Colon (tissue), 2 donors: ENCODE results near the gene SPX.

ENCODE experiments used
- FAIRE-seq: peaks from 2 replicates; lab custom pipeline; 2012; peaks lifted over from hg19 to GRCh38; lab: Jason Lieb, UNC
- donor health status: control.
- donor health status: control.

SPX gene, protein sequence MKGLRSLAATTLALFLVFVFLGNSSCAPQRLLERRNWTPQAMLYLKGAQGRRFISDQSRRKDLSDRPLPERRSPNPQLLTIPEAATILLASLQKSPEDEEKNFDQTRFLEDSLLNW

DNA sequence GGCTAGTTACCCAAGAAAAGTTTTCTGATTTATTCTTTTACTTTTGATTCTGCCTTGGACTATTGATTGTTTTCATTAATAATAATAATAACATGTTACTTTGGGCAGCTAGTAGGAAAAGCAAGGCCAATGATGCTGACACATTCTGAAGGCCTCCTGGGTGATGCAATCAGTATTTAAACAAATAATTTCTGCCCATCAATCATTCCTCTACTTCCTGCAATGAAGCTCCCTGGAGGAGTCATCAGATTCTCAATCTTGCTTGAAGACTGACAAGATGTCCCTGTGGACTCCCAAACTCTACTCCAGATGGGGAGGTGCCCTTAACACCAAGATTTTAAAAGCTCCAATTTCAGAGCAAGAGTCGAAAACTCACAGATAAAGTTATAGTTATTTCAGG lies at the start of gene SPX:
Gene SPX, plus strand, starts transcription at position 244 of the 400 bp plus-strand sequence. CDS start 177 bp downstream, outside the sequence.
- FAIRE-seq: no peak

DNA sequence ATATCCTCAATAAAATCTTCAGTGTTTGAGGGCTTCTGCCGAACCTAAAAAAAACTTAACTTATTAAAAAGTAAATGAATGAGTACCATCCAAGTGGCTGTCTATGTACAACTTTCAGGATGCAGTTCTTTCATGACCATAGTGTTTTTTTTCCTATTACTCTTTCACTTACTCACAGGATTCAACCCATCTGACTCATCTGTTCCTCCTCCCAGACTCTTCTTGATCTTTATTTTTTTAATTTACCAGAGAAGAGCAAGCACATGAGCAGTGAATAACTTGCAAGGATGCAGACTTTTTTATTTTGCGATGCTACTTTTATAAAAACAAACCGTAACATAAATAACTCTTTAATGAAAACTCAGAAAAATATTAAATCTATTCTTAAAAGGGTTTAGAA lies 49.1 kb upstream of the SPX start:
- FAIRE-seq: no peak

DNA sequence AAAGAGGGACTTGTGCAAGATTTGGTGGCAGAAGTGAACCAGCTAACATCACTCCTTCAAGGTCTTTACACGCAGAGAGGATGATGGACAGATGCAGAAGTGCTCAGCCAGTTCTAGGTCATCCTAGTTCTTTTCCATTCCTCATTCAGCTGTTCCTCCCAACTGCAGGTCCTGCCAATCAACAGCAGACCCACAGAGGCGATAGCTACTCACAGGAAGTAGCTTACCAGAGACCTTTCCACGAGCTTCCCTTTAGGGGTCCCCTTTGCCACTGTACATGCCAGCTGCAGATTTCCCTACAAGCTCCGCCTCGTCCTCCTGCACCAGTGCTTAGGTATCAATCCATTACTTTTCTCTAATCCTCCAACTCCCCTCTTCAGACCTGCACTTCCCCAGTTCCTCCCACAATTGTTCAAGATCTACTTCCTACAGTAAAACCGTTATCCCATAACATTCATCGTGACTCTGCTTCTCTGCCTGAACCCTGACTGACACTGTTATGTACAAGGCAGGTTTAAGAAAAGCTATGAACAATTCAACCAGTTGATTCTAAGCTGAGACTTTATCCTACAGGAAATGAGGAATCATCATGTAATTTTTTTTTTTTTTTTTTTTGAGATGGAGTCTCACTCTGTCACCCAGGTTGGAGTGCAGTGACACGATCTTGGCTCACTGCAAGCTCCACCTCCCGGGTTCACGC lies 47.2 kb upstream of the SPX start:
- FAIRE-seq: no peak

DNA sequence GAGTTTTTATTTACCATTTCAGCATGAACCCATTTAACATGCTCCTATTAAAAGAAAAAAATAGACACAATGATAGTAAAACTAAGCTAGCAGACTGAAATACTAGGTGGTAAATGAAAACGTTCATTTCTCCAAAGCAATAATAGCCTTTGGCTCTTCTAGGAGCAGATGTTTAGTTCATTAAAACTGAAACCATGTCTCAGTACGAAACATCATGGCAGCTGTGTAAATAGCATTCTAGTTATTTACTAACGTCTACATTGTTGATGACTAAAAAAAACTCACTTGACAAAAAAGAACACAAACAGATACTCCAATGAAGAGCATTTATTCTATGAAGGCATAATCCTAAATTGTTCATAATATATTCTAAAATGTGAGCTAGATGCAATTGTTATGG lies 42.6 kb upstream of the SPX start:
- no peak for FAIRE-seq

DNA sequence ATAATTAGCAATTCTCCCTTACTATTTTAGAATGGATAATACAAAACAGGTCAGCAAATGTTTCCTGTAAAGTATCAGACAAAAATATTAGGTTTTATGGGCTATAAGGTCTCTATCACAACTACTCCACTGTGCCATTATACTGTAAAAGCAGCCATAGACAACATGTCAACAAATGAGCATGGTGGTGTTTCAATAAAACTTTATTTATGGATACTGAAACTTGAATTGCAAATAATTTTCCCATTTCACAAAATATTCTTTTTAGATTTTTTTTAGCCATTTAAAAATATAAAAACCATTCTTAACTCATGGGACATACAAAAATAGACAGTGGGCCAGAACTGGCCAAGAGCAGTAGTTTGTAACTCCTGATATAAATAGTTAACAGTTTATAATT lies 40.1 kb upstream of the SPX start:
- no peak for FAIRE-seq

DNA sequence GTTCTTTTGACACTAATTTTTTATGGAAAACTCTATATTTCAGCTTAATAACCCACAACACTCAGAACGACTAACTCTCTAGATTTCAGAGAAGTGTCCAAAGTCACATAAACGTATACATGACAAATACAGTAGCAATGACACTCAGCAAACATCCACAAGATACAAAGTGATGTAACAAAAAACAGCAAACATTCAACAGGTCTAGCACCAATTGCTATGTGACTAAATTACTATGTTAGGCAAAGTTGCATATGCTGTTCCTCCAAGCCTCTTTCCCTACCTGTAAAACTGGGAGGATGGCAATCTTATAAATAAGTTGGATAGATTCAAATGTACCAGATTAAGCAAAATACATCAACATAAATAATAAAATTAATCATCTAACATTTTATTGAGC lies 26.3 kb upstream of the SPX start:
- no peak for FAIRE-seq

DNA sequence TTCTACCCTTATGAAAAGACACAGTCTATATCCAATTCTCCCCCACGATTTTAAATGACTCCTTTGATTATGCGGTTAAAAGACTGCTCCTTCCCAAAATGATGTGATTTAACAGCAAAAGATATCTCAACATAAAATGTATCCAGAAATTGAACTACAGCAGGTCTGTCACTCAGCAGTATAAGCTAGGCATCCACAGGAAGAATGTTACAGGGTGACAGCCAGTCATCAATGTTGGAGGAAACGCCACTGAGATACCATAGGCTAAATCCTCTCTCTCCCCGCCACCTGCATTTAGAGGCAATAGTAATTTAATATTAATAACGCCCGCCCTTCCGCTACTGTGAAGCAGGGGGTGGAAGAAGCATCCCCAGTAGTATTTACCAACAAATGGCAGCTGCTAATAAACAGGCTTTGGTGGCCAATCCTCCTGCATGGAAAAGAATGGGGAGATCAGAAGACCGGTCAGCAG lies 25.3 kb upstream of the SPX start:
- no peak for FAIRE-seq

DNA sequence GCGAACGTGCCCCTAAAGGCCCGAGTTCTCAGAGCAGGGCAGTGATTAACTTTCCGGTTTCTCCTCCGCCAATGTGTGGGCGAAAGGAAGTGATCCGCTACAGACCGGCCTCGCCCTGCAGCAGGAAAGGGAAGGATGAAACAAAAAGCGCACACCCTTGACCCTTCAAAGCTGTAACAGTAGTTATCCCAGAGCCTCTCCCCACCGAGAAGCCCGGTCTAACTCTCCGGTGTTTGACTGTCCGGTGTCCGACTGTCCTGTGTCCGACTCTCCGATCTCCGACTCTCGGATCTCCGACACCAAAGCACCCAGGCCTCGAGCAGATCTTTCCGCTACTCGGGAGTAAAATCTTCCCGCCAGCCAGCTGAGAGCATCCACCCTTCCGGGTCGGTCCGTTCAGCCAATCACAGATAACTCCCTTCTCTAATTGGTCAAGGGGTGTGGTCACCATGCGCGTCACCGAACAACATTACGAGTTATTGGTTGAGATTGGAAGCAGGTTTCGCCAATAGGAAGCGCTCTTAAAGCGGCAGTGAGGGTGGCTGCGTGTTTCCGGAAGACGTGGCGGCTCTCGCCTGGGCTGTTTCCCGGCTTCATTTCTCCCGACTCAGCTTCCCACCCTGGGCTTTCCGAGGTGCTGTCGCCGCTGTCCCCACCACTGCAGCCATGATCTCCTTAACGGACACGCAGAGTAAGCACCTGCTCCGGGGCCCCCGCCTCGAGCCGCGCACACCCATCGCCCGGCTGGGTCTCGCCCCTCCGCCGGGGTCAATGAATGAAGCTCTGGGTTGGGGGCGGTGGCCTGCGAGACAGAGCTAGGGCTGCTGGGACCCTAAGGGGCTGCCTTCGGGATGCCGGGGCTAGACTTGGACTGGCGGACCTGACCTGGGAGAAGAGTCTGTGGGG lies 24.6 kb upstream of the SPX start, which contains the start of the genes GOLT1B and RECQL:
Gene GOLT1B, plus strand, starts transcription at position 532 of the 906 bp plus-strand sequence. Its CDS starts 135 bp downstream, at position 667.
Gene RECQL, minus strand, starts transcription at position 378 of the 906 bp plus-strand sequence. CDS start 2,065 bp downstream, outside the sequence.
- peak; percentile 88 for FAIRE-seq

DNA sequence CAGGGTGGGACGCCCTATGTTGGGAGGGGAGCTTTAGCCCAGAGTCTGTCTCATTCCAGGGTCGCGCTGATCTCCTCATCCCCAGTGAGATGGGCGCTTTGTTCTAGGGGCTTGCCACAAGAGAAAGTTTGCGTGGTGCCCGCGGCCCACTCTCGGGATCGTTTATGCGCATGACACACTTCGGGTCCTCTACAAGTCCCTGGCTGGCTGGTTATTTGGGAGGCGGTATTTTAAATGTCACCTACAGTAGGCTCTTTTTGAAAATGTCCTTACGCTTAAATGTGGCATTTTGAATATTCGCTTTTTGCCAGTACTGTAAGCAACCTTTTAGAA lies 24.0 kb upstream of the SPX start:
- FAIRE-seq: no peak

DNA sequence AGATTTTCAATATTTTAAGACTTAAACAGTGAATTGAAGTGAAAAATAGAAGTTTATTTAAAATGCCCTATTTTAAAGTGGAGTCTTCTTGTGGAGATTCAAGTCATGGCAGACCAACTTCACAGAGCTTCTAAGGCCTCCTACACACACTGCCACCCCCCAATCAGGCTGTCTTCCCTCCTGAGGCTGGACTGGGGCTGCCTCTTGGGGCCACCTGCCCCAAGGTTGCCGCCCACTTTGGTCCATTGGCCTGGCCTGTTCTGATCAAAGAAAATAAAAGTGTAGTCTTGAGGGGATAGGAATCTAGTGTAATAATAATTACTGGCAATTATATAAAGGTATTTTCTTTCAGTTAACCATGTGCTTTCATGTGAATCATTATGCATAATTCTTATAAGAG lies 23.2 kb upstream of the SPX start:
- no peak for FAIRE-seq

DNA sequence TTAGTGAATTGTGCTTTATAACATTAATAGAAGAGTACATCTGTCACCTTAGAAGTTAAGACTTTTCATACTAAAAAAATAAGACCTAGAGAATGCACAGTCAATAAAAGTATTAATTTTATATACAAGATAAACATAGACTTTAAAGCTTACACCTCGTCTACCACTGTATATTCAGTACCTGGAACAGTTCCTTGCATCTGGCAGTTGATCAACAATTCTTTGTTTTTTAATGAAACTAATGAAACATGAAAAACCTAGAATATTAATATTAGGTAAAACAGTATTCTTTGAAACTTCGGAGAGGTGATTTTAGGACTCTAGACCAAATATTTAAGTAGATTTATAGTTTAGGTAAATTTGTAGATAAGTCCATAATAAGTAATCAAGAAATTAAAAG lies 20.2 kb upstream of the SPX start:
- FAIRE-seq: no peak

DNA sequence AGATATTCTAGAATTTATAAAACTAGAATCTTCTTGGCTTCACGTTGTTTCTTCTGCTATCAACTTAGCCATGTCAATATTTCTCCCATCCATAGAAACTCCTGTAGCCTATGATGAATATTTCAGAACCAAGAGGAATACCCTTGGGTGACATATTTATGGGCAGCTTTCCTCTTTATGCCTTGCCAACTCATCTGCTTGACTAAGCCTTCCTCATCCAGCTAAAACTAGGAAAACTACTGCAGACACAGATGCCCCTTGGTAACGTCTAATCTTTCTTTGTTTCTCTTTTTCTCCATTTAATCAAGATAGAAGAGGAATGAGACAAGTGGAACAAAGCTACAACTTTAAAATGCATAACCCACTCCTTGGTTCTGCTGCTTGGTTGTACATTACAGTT lies 18.2 kb upstream of the SPX start:
- no peak for FAIRE-seq

DNA sequence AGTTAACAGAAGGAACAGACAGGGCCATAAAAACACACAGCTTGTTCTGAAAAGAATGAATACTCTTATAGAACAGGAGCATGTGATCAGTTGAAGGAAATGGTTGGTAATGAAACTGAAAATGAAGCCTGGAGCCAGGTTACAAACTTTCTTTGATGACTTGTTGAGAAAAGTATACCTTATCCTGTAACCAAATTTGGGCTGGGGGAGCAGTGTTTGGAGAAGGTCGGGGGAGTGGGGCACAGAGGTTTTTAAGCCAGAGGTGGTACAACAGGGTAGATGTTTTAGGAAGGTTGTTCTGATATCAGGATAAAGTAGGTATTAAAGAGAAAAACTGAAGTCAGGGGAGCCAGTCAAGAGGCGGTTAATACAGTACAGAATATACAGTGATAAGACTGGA lies 16.3 kb upstream of the SPX start:
- FAIRE-seq: no peak

DNA sequence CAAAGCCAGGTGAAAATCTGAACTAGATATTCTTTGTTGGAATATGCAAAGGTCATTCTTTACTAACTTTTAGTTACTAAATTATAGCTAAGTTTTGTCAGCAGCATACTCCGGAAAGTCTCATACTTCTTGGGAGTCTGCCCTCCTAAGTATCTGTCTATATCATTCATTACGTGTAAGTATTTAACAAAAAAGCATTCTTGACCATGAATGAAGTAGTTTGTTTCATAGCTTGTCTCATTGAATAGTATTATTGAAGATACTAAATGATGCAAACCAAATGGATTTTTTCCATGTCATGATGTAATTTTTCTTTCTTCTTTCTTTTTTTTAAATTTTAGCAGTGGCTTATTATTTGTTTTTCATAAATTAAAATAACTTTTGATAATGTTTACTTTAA lies 9.8 kb upstream of the SPX start:
- no peak for FAIRE-seq

DNA sequence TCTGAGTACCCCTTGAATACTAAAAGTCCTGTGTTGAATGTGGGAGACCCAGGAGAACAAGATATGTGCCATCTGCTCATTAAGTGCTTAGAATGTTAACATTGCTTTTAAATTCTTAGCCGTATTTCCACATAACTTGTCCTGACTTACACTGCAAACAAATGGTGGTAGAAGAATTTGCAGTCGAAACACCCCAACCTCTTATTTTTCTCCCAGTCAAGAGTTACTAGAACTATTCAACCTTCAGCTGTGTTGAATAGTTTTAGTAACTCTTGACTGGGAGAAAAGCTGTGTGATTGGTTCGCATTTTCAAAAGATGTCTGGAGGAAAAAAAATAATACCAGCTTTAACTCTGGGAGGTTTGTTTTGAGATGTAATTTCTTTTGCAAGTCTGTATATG lies 7.6 kb upstream of the SPX start:
- FAIRE-seq: no peak

DNA sequence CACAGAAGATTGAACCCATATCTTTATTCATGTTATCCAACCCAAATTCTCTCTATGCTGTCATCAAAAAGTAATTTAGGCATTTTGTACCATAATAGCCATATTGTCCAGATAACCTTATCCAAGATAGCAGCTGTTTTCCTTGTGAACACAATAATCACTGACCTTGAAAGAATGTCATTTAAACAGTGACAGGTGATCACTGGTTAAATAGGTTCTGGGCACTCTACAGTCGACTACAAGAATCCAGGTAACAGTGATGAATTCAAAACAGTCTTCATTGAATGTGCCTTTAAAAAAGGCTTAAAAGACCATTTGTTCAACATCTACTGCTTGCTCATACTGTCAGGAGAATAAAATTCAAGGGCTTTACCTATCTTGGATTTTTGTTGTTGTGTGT lies 4.6 kb upstream of the SPX start:
- FAIRE-seq: no peak

DNA sequence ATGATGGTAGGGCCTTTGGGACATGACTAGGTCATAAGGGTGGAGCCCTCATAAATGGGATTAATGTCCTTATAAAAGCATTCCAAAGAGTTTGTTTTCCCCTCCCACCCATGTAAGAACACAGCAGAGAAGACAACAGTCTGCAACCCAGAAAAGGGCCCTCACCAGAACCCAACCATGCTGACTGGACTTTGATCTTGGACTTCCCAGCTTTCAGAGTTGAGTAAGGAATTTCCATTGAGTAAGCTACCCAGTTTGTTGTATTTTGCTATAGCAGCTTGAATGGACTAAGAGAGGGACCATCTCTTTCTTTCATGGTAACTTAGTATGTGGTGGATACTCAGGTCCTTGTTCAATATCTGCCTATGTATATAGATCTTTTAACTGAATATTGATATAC lies 2.9 kb upstream of the SPX start:
- no peak for FAIRE-seq

DNA sequence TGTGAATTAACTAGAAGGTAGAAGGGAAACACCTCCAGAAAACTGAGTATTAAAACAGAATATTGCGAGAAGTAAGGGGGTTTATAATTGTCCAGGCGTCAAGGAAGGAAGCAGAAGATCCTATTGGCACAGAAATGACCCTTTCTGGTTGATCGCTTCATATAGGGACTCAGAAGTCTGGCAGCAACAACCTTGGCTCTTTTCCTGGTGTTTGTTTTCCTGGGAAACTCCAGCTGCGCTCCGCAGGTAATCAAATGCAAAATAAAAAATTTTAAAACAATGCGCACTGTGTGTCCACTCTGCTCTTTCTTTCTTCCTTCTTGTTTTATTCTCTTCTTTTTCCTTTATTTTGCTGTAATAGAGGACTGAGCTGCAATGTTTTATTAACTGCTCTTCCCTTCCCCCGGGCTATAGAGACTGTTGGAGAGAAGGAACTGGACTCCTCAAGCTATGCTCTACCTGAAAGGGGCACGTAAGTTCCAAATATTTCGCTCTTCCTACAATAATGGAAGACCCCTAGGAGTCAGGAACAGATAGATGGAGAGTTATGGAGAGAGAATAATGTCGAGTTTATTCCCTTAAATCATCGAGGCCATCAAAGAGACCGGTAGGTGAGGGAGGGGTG lies 737 bp downstream of the SPX start:
- FAIRE-seq: no peak

DNA sequence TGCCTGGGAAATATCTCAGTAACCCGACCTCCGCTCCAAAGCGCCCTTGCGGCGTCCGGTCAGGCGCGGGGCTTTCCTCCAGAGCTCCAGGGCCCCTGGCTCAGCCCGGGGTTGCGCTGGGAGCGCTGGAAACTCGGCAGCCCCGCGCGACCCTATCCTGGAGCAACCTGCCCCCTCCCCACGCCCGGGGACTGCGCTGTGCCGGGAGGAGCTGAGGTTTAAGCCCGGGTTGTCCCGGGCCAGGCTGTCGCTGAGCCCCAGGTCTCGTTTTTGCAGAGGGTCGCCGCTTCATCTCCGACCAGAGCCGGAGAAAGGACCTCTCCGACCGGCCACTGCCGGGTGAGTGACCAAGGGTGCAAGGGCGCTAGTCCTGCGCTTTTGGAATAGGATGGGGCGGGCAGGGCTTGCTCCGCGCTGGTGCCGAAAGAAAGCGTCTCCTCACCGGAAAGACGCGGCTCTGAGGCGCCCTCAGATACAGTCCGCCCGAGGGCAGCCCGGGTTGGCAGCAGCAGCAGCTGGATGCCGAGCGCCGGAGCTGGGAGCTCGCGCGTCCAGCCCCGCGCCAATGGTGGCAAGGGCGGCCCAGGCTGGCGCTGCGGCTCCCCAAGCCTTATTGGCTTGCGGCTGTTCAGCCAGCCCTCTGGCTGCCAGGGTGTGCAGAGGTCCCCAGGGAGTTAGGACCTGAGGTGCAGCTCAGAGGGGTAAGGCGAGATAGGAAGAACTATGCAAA lies 1.5 kb downstream of the SPX start:
- FAIRE-seq: no peak

DNA sequence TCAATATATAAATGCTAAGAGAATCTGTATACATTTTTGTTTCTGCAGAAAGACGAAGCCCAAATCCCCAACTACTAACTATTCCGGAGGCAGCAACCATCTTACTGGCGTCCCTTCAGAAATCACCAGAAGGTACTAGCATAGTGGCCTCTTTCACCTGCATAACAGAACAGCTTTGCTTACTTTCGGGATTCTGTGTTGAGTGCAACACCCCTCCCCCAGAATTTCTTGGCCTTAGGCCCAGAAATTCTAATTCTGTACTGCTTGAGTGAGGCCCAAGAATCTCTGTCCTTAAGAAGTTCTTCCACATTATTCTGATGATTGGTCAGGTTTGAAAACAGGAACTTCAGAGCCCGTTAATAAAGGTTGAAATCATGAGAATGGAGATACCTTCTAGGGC lies 2.9 kb downstream of the SPX start:
- no peak for FAIRE-seq

DNA sequence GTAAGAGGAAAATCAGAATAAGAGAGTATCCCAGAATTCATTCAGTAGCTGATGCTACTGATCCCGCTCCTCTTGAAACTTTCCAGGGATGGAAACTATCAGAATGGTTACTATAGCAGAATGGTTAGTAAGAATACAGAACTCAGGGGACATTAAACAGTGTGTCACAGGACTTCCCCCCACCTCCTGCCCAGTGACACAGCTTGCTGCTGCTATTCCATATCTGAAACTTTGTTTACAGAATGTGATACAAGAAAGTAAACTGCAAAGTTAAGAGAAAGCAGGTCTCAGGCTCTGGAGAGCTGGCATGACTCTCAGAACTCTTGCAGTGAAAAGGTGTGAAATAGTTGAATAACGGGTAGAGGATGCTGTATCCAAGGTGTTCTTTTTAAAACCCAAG lies 3.4 kb downstream of the SPX start:
- no peak for FAIRE-seq

DNA sequence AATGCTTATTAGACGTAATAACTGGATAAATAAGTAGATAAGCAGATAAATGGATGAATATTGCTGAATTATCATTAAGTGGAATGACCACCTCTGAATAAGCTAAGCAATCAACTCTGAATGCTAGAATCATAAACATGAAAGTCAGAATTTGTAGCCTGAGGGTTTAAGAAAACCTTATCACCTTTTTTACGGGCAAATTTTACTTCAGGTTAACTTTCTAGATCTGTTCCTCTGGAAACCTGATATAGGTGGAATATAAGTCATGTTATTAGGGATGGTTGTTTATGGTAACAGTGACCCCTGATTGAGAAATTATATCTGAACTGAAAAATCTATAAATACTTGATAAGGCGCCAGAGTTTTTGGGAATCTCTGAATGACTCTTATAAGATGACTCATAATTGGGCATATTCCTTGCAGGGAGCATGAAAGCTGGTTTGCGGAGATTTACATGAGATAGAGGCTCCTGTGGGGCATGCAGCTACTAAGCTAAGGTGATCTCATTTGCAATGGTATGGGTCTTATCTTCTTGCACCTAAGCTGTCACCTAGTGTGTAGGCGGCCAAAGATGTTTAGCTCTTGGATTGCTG lies 12.1 kb downstream of the SPX start:
- FAIRE-seq: no peak
